ENCODE data around the gene HSPE1.

DNA sequence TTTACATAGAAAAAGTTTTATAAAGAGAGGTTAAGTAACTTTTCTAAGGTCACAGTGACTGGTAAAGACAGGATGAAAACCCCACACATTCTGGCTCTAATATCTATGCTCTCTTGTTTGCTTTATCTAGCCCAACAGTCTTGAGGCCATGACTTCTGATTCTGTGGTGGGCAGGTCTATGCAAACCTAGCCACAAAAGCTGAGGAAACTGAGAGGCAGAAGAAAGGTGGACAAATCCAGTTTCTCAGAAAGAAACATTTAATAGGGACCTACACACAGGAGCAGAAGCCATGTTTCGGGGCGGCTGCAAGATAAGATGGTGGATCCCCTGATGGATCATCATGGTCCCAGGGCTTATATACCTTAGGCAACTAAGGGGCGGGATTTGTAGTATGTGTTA is 22.4 kb upstream of the HSPE1 start:
- TF ChIP-seq, protein P1, sequence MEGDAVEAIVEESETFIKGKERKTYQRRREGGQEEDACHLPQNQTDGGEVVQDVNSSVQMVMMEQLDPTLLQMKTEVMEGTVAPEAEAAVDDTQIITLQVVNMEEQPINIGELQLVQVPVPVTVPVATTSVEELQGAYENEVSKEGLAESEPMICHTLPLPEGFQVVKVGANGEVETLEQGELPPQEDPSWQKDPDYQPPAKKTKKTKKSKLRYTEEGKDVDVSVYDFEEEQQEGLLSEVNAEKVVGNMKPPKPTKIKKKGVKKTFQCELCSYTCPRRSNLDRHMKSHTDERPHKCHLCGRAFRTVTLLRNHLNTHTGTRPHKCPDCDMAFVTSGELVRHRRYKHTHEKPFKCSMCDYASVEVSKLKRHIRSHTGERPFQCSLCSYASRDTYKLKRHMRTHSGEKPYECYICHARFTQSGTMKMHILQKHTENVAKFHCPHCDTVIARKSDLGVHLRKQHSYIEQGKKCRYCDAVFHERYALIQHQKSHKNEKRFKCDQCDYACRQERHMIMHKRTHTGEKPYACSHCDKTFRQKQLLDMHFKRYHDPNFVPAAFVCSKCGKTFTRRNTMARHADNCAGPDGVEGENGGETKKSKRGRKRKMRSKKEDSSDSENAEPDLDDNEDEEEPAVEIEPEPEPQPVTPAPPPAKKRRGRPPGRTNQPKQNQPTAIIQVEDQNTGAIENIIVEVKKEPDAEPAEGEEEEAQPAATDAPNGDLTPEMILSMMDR (IDR thresholded peaks at IDR 0.05; ENCODE audit: borderline replicate concordance, extremely low read depth, low read length, poor library complexity, severe bottlenecking): no peak
- no peak for TF ChIP-seq EZH2 (IDR thresholded peaks at IDR 0.05; ENCODE audit: borderline replicate concordance, low read depth, low read length, severe bottlenecking)

All from DND-41 (cell line).